ENCODE results near the gene SHH.

The SHH gene

GRCh38 chr7:155804897-155805825 is 7.1 kb downstream of the SHH start:
- DNase-seq: peak; percentile 63 to 68

- no peak for DNase-seq
Measured at GRCh38 chr7:155804431-155804831, 7.8 kb downstream of the SHH start.

DNA sequence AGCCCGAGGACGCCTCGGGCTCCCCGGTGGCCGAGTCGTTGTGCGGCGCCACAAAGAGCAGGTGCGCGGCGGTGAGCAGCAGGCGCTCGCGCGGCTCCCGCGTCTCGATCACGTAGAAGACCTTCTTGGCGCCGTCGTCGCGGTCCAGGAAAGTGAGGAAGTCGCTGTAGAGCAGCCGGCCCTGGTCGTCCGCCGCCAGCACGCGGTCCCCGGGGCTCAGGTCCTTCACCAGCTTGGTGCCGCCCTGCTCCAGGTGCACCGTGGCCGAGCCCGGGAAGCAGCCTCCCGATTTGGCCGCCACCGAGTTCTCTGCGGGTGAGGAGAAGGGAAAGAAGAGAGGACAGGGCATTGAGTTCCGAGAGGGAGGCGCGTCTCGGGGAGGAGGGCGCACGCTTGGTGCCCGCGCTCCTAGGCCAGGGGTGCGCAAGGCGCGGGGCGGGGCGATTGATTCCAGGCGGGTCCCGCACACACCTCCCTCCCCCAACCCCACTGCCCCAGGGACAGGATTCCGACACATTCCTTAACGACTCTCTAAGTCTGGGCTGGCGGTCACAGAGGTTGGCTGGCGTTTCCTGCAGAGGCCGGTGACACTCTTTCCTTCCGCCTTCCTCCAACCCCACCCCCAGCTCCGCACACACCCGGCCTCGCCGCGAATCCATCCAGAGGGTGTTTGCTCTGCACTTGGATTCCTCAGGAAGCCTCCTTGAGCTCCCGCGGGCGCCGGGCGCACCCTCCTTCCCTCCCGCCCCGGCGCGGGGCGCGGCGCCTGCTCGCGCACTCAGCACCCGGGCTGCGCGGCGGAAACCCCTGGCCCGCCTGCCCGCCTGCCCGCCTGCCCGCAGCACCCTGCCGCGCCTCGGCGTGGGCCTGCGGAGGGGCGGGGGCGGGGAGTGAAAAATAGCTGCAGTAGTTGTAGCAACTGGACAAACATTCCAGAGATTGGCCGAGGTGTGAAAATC is 8.6 kb downstream of the SHH start:
- peak; percentile 18 to 25 for DNase-seq

- no peak for DNase-seq
Measured at GRCh38 chr7:155802906-155803417, 9.3 kb downstream of the SHH start.

GRCh38 chr7:155802291-155802690 is 10.0 kb downstream of the SHH start:
- DNase-seq: no peak

- DNase-seq: no peak
Measured at GRCh38 chr7:155800741-155801267, 11.5 kb downstream of the SHH start.

DNA sequence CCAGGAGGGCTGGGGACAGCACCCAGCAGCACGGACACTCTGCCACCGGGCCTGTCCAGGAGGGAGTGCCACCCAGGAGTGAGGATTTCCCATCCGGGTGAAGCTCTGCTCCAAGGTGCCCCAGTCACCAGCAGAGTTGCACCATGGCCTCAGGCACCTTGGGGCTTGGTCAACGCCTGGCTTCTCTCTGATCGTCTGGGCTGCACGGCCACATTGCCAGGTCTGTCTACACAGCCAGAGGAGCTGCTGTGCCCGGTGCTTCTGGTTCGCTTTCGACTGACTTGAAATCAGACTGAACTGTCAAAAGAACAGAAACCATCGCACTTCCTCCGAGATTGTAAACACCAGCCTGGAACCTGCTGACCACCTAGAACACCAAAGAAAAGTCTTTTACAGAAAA is 12.0 kb downstream of the SHH start:
- DNase-seq: no peak

DNA sequence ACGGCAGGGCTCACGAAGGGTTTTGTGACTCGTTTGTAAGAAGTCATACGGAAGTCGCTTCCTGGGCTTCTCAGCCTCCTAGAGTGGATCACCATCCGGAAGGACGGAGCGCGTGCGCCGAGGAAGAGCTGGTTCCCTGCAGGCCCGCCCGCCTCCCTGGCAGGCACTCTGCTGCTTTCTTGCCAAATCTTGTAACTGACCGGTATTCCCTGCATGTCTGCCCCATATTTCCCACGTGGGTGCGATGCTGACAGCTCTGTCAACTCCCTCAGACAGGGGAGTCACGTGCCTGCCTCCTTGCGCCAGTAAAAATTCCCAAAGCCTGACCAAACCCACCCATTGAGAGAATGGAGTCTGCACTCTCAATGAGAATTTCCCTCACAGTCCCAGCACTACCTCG is 12.7 kb downstream of the SHH start:
- DNase-seq: no peak

DNA sequence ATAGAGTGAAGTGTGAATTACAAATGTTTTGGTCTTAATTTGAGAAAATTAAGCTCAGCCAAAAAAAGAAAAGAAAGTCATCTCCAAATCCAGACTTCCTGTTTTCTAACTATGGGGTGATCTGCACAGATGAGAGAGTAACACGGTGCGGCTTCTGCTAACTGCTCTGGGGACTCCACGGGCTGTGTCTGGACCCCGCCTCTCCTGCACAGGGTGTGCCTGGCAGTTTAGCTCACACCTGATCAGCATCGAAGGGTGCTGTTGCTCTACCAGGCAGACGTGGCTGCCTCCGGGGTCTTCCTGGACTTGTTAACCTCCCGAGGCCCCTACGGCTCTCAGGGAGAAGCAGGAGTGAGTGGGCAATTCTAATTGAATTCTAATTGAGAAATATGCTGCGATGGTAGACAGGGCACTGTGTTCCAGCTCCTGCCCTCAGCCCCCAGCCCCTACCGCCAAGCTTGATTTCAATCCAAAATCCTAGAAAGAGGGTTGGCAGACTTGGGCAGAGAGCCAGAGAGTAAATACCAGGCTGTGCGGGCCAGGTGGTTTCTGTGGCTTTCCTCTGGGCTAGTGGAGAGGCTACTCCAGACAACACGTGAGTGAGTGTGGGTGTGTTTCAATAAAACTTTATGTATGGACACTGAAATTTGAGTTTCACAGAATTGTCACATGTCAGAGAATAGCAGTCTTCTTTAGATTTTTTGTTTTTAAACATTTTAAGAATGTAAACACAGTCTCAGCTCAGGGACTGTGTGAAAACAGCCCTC is 13.4 kb downstream of the SHH start:
- DNase-seq: no peak

- no peak for DNase-seq
Measured at GRCh38 chr7:155797262-155798250, 14.7 kb downstream of the SHH start.

GRCh38 chr7:155796381-155797261 is 15.6 kb downstream of the SHH start:
- DNase-seq: peak; percentile 72 to 79

GRCh38 chr7:155795951-155796350 is 16.3 kb downstream of the SHH start:
- no peak for DNase-seq

DNA sequence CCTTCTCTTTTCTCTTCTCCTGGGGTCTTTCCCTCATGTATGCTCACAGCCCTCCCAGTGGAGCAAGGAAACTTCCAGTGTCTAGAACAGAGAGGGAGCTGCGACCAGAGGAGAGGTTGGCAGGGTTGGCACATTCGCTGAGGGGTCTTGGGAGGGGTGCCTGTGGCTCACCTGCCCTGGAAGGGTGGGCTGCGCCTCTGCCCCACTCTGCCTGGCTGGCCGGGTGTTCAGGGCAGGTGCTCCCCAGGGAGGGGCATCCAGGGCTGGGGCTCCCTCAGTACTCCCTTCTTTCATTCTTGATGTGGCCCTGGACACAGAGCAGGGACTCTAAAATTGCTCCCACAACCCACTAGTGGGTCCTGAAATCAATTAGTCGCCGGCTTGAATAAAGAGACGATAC is 16.9 kb downstream of the SHH start:
- no peak for DNase-seq

GRCh38 chr7:155794196-155794595 is 18.1 kb downstream of the SHH start:
- no peak for DNase-seq

- DNase-seq: no peak
Measured at GRCh38 chr7:155793720-155794119, 18.5 kb downstream of the SHH start.

- no peak for DNase-seq
Measured at GRCh38 chr7:155792999-155793560, 19.2 kb downstream of the SHH start.

- DNase-seq: no peak
Measured at GRCh38 chr7:155792315-155792960, 19.8 kb downstream of the SHH start.

- DNase-seq: no peak
Measured at GRCh38 chr7:155791836-155792235, 20.4 kb downstream of the SHH start.

- DNase-seq: no peak
Measured at GRCh38 chr7:155791214-155791737, 21.0 kb downstream of the SHH start.

All from activated CD4-positive, alpha-beta T cell treated with anti-CD3 and anti-CD28 coated beads, Interleukin-2, amount 50 U/mL, for 48 hours (primary cell).